ENCODE measurements around the gene PCDHB12.
"Not testable (repeated sequence)": the region's sequence is repeated elsewhere in the genome, so short reads cannot be mapped to it uniquely, and the experiment has no call there.

PCDHB12 gene

DNA sequence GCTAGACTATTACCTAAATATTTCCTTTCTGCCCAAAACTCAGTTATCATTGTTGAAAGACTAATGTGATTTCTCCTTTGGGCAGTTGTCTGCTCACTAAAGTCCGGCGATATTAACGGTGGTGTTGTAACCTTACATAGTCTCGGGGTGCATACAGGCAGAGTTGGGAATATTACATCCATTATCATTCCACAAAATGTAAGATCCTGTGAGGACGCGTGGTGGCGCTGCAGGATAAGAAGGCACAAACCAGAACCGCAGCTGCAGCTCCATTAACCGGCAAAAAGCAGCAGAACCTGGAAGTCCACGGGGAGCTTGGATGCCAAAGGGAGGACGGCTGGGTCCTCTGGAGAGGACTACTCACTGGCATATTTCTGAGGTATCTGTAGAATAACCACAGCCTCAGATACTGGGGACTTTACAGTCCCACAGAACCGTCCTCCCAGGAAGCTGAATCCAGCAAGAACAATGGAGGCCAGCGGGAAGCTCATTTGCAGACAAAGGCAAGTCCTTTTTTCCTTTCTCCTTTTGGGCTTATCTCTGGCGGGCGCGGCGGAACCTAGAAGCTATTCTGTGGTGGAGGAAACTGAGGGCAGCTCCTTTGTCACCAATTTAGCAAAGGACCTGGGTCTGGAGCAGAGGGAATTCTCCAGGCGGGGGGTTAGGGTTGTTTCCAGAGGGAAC is 5.3 kb downstream of the PCDHB12 start, which contains the start of gene PCDHB13:
TSS of gene PCDHB13 (plus strand) at position 264 of the 684 bp plus-strand sequence. CDS start at position 469, 205 bp downstream.
- H3K27ac ChIP-seq, result not testable (repeated sequence)
- TF ChIP-seq, protein P1, sequence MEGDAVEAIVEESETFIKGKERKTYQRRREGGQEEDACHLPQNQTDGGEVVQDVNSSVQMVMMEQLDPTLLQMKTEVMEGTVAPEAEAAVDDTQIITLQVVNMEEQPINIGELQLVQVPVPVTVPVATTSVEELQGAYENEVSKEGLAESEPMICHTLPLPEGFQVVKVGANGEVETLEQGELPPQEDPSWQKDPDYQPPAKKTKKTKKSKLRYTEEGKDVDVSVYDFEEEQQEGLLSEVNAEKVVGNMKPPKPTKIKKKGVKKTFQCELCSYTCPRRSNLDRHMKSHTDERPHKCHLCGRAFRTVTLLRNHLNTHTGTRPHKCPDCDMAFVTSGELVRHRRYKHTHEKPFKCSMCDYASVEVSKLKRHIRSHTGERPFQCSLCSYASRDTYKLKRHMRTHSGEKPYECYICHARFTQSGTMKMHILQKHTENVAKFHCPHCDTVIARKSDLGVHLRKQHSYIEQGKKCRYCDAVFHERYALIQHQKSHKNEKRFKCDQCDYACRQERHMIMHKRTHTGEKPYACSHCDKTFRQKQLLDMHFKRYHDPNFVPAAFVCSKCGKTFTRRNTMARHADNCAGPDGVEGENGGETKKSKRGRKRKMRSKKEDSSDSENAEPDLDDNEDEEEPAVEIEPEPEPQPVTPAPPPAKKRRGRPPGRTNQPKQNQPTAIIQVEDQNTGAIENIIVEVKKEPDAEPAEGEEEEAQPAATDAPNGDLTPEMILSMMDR (conservative IDR thresholded peaks at IDR 0.05), result peak; percentile 70

DNA sequence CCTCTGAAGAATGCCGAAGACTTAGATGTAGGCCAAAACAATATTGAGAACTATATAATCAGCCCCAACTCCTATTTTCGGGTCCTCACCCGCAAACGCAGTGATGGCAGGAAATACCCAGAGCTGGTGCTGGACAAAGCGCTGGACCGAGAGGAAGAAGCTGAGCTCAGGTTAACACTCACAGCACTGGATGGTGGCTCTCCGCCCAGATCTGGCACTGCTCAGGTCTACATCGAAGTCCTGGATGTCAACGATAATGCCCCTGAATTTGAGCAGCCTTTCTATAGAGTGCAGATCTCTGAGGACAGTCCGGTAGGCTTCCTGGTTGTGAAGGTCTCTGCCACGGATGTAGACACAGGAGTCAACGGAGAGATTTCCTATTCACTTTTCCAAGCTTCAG is 6.1 kb downstream of the PCDHB12 start:
- not testable (repeated sequence) for H3K27ac ChIP-seq

- H3K27ac ChIP-seq, result not testable (repeated sequence)
Measured at GRCh38 chr5:141215504-141215903, 7.0 kb downstream of the PCDHB12 start.

DNA sequence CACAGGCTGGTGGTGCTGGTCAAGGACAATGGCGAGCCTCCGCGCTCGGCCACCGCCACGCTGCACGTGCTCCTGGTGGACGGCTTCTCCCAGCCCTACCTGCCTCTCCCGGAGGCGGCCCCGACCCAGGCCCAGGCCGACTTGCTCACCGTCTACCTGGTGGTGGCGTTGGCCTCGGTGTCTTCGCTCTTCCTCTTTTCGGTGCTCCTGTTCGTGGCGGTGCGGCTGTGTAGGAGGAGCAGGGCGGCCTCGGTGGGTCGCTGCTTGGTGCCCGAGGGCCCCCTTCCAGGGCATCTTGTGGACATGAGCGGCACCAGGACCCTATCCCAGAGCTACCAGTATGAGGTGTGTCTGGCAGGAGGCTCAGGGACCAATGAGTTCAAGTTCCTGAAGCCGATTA is 7.5 kb downstream of the PCDHB12 start:
- not testable (repeated sequence) for H3K27ac ChIP-seq

GRCh38 chr5:141223112-141223783 is 14.7 kb downstream of the PCDHB12 start, which contains the start of gene PCDHB14:
Gene PCDHB14 (plus strand): TSS chr5:141223343. CDS start chr5:141223506, 163 bp downstream.
- no peak within 1 kb of the TSS for H3K27ac ChIP-seq
- TF ChIP-seq, protein P1 (conservative IDR thresholded peaks at IDR 0.05), result peak; percentile 55
- no peak for TF ChIP-seq ZFX (IDR thresholded peaks at IDR 0.05)

- H3K27ac ChIP-seq, result not testable (repeated sequence)
Measured at GRCh38 chr5:141224844-141225243, 16.3 kb downstream of the PCDHB12 start.

GRCh38 chr5:141225421-141225820 is 16.9 kb downstream of the PCDHB12 start:
- H3K27ac ChIP-seq, result not testable (repeated sequence)

- TF ChIP-seq, protein P1 (conservative IDR thresholded peaks at IDR 0.05), result peak; percentile 55
- TF ChIP-seq ZFX (IDR thresholded peaks at IDR 0.05), result no peak
- no peak overlapping the region for H3K27ac ChIP-seq
Measured at GRCh38 chr5:141234109-141234667, 25.7 kb downstream of the PCDHB12 start.

GRCh38 chr5:141235922-141236321 is 27.4 kb downstream of the PCDHB12 start:
- not testable (repeated sequence) for H3K27ac ChIP-seq

GRCh38 chr5:141236516-141237313 is 28.2 kb downstream of the PCDHB12 start:
- H3K27ac ChIP-seq, result no peak overlapping the region
- TF ChIP-seq, protein P1 (conservative IDR thresholded peaks at IDR 0.05), result no peak
- TF ChIP-seq ZFX (IDR thresholded peaks at IDR 0.05), result no peak
